ENCODE results near the gene TSHZ2.

DNA sequence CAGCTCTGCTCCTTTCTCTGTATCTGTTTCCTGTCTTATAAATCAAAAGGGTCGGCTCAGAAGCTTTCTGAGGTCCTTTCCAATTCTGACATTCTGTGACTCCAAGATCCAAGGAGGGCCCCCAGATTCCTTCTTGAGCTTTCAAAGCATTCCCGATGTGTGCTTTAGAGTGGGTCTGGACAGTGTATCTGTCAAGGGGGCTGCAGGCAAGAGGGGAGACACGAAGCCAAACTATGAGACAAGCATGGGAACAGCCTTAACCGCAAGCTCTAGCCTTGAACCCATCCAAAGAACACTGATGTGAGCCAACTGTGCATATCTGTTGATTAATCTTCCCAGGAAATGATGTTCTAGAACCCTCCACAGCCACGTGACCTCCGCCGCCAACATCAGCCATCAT lies 73.8 kb downstream of the TSHZ2 start:
- no peak for TF ChIP-seq CTCF (conservative IDR thresholded peaks at IDR 0.05)
- TF ChIP-seq ZFX (IDR thresholded peaks at IDR 0.05), result no peak

All from C4-2B (cell line).